ENCODE measurements around the gene CLIC6.

DNA sequence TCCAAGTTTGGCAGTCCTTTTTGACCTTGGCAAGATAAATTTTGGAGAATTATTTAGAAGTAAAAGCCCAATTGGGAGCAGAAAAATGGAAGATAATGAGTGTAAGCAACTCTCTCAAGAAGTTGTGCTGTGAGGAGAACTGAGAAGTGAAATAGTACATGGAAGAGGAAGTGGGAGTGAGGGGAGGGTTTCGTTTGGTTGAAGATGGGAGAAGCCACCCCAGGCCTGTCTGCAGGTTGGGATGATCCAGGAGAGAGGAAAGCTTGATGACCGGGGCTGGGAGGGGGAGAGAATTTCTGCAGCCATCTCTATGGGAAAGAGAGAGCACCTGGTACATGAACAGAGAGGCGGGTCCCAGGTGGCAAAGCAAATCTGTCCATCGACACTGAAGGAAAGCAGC is 45.3 kb upstream of the CLIC6 start:
- no peak for TF ChIP-seq CTCF (IDR thresholded peaks at IDR 0.05; ENCODE audit: low read depth, low read length)
- no peak for TF ChIP-seq MYC (IDR thresholded peaks at IDR 0.05; ENCODE audit: low read depth, low read length)
